Measurements from ENCODE around the gene LIPC.

Gene LIPC

DNA sequence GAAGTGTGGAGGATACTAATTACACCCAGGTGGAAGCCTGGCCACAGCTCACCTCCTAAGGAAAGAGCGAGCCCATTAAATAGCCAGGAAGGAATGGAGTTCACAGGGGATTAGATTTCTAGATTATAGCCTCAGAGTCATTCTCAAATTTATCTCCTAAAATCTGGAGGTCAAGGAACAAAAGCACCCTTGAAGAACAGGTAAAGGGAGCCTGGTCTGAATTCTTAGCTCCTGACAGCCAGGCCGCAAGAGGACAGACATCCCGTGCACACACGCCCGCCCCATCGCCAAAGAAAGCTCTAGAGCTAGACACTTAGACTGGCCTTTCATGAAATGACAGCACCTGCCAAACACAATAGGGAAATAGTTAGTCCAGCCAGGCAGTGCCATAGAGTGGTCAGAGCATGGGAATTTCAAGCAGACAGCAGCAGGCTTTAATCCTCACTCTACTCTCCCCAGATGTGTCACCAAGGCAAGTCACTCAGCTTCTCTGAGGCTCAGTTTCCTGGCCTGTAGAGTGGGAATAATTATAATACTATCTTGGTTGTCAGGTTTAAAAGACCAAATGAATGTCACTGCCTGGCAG lies 59.2 kb downstream of the LIPC start:
- no peak for DNase-seq (ENCODE audit: low read depth in 4 of 4, low spot score in 1 of 4)

- DNase-seq (ENCODE audit: low read depth in 4 of 4, low spot score in 1 of 4): no peak
These were observed 59.9 kb downstream of the LIPC start for GRCh38 chr15:58491499-58492202.

- no peak for DNase-seq (ENCODE audit: low read depth in 4 of 4, low spot score in 1 of 4)
These were observed 61.0 kb downstream of the LIPC start for GRCh38 chr15:58492661-58493397.

- DNase-seq (ENCODE audit: low read depth in 4 of 4, low spot score in 1 of 4): no peak
These were observed 62.8 kb downstream of the LIPC start for GRCh38 chr15:58494567-58494966.

GRCh38 chr15:58495891-58496408 lies 64.2 kb downstream of the LIPC start:
- DNase-seq (ENCODE audit: low read depth in 4 of 4, low spot score in 1 of 4): no peak

GRCh38 chr15:58497046-58497785 lies 65.4 kb downstream of the LIPC start:
- no peak for DNase-seq (ENCODE audit: low read depth in 4 of 4, low spot score in 1 of 4)

DNA sequence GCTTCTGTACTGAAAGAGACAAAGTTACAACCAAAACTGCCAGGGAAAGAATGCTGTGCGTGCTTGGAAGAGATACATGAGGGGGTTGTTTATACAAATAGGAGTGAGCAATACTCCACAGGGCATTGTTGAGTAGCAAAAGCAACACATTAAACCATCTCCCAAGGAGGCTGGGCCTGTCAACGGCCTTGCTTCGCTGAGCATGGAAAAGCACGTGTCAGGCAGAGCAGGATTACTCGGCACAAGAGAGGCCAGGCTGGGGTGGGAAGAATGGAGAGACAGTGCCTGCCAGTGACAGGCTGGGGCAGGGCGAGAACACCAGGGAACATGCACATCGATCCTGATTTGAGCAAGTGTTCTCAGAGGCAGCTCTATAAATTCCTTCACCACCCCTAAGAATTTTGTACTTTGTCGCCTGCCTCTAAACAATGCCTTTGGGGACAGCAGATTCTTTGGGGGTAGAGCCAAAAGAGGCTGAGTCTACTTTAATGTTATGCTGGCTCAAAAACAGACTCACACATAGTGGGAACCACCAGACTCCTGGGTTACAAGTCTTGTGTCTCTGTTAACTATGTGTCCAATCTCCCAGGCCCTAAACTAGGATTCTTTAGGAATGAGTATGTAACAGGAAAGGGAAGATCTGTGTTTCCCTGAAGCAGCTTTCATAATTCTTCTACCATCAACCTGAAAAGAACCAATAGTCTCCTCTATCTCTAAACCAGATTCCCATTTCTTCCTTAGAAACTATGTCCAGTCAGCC lies 67.2 kb downstream of the LIPC start:
- no peak for DNase-seq (ENCODE audit: low read depth in 4 of 4, low spot score in 1 of 4)

DNA sequence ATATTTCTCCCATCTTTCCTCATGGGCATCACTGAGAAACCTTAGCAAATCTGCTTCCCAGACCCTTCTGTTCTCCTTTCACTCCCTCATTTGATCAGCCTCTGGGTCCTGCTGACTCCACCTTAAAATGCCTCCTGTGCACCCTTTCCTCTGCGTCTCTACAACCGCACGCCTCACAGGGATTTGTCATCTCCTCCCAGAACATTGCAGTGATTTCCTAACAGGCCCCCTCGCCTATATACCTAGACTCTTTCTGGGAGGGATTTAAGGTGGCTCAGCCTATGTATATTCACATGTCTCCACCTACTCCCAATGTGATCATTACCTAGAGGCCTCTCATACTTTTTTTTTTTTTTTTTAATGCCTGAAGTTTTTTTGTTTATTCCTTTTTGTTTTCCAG lies 69.2 kb downstream of the LIPC start:
- DNase-seq (ENCODE audit: low read depth in 4 of 4, low spot score in 1 of 4): no peak

DNA sequence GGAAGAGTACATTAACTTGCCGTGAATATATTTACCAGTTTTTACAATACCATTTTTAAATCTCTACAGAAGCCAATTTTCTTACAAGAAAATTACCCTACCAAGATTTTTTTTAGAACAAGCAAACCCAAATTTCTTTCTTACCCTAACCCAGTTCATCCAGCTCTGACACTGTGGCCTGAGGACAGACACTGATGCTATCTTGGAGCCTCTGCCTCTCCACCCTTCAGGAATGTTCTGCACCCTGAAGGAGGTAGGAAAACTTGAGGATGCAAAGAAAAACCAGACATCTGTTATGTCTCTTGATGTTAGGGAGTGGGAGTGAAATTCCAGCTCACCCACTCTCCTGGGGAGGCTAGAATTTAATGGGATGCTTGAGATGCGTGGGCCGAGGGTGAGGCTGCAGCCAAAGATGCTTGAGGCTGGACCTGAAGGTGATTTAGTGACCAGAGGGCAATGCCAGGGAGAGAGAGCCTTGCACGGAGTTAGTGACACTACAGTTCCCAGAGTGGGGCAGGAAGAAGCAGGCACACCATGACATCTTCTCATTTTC lies 69.9 kb downstream of the LIPC start:
- DNase-seq (ENCODE audit: low read depth in 4 of 4, low spot score in 1 of 4): no peak

DNA sequence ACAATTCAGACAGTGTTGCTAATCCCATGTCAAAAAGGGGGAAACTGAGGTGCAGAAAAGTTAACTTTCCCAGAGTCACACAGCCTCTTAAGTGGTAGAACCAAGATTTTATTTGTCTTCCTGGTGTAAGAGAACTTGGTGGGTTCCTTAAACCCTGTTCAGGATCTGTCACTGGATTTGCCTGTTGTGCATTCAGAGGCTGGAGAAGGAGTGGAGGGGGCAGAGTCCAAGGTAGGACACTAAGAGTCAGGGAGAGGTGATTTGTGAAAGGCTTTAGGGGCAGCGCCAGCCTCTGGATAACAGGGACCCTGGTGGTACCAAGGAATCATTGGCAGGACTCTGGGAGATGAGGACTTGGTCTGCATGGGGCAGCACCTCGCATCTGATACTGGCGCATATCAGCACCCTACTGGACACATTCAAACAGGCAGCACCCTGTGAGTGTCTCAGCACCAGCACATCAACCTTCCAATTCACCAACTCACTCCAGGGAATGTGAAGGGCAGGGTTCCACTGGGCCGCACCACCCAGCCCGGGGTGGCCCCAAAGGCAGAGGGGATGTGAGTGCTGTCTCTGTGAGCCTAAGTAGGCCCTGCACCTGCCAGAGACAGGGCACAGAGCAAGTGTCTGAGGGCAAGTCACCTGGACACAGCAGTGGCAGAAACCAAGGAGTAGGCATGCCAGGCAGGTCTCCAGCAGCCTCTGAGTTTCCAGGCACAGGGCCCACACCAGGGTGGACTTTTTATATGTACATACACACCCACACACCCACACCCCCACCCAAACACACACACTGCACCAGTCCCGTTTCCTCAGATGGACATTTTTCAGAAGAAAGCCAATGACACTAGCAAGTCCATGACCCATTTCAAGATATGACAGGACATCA lies 71.6 kb downstream of the LIPC start:
- DNase-seq (ENCODE audit: low read depth in 4 of 4, low spot score in 1 of 4): no peak

- DNase-seq (ENCODE audit: low read depth in 4 of 4, low spot score in 1 of 4): no peak
These were observed 73.0 kb downstream of the LIPC start for GRCh38 chr15:58504674-58505234.

DNA sequence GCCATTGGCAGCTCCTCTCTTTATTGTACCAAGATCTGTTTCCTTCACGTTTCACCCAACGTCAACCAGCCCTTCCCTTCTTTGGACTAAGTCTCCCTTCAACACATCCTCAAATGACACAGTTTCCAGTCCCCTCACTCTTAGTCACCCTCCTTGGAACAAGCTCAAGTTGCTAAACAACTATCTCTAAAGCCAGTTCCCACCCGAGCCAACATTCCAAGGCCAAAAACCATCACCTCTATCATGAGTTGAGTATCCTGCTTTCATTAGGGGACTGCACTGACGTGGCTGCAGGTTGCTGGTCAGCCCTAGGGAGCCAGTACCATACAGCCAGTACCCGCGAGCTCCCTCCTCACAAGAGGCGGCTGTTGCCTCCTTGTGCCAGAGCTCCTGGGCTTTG lies 73.8 kb downstream of the LIPC start:
- no peak for DNase-seq (ENCODE audit: low read depth in 4 of 4, low spot score in 1 of 4)

DNA sequence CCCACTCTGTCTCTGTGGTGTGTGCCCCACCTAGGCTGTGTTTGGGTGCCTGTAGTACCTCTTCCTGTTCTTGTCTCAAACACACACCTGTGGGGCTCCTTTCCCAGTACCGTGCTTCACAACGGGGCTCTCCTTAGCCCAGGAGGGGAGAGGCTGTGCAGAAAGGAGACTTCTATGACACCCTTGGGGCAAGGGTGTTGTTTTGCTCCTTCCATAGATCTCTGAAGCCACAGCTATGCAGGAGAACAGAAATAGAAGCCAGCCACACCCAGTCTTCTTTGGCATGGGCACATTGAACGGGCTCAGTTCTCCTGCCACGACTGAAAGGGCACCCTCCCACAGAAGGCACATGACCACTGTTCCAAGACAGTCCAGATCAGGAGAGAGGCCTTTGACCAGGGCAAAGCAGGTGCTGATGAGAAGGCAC lies 74.3 kb downstream of the LIPC start:
- no peak for DNase-seq (ENCODE audit: low read depth in 4 of 4, low spot score in 1 of 4)

- DNase-seq (ENCODE audit: low read depth in 4 of 4, low spot score in 1 of 4): no peak
These were observed 75.2 kb downstream of the LIPC start for GRCh38 chr15:58506783-58507668.

GRCh38 chr15:58509556-58509955 lies 77.8 kb downstream of the LIPC start:
- no peak for DNase-seq (ENCODE audit: low read depth in 4 of 4, low spot score in 1 of 4)

DNA sequence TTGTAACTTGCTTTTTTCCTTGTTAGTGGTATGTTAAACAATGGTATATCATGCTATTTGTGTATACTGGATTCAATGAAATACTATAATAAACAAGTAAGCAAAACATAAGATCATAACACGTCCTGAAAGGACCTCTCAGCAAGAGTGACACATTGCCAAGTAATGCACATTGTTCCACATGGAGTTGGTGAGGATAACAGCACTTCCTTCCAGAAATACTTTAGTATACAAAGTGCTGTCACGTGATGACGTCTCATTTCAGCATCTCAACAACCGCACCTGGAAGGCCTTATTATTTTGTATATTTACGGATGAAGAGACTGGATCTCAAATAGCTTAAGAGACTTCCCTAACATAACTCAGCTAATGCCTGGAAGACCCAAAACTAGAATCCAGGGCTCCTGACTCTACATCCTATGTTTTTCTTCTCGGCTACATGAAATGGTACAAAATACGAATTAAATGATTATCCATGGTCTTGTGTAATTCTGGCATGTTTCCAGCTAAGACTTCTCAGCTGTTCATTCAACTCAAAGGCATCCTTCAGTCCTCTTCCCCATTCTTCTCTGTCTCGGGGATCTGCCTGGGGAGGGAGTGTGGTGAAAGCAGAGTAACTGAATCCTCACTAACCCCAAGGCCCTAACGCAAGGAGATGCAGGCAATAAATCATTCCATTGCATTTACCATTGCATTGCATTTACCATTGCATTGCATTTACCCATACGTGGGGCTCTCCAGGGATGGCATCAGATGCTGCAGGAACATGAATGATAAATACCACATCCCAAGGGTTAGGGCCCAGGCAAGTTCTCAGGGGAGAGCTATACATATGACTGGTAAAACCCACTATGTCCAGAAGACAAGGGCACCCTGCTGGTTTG lies 79.2 kb downstream of the LIPC start:
- no peak for DNase-seq (ENCODE audit: low read depth in 4 of 4, low spot score in 1 of 4)

DNA sequence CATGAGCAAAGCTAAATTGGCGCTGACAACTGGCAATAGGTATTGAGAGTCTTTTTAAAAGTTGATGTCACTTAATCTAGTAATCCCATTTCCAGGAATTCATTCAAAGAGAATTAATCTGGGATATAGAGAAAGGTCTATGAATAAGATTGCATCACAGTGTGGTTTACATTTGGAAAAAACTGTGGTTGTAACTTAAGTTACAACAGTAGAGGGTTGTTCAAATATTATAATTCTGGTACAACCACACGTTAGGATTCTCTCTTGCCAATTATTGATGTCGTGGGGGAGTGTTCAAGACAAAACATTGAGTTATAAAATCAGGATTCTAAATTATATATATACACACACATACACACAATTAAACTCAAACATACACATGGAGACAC lies 79.8 kb downstream of the LIPC start:
- no peak for DNase-seq (ENCODE audit: low read depth in 4 of 4, low spot score in 1 of 4)
